ENCODE results near the gene TLK1.

GRCh38 chr2:171080607-171081006 is 80.1 kb downstream of the TLK1 start:
- TF ChIP-seq CTCF (IDR thresholded peaks at IDR 0.05) (no peak), POLR2AphosphoS5 (IDR thresholded peaks at IDR 0.05) (no peak), POLR2A (IDR thresholded peaks at IDR 0.05) (no peak)
